ENCODE data around the gene ZBTB18. TPM values are rescaled to one million over a fixed set of nuclear protein-coding genes. Genes with fewer than 3 reads are reported as not detected.

The ZBTB18 gene
- total and polyA plus RNA-seq, 2 experiments from 2014 or later = 1.2 to 10.9 TPM

DNA sequence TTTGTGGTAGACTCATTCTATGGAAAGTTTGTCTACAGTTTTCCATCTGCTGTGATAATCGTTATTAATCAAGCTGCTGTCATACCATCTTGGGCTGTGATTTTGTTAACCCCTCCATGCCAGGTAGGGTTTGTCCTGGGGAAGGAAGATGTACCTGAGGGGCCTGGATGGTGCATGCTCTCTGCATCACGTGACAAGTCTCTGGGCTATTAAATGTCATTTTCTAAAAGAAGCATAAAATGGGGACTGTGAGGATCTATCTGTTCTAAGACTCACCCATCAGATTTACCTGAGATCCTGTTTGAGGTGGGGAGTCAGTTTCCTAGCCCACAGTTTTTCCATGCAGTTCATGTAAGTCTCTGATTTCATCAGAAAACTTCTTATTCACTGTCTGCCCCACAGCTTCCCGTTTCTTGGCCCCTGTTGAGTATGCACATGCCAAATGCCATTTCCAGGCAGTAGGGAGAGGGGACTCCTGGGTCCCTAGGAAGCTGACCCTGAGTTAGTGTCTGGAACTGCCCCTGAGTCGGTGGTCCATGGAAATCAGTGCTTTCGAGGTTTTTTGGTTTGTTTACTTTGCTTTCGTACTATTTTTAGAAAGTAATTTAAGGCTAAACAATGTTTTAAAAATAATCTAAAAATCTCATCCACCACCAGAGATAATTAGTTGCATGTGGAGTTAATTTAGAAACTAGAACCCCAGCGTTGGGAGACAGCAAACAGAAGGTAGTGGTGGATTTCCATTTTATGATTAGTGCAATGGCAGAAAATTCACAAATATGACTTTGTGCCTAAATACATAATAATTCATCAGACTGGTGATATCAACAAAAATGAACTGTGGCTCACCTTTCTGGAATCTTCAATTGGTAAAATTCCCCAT lies 46.7 kb downstream of the ZBTB18 start:
- Histone ChIP-seq H3K79me2 (no peaks in the 10 kb centered on the region), H3K27me3 (no peaks in the 10 kb centered on the region), H3K9me3 (ENCODE audit: low read depth) (no peaks in the 10 kb centered on the region), H2AFZ (no peak overlapping the region), H3K36me3 (replicated peaks; ENCODE audit: insufficient read depth, low read depth) (no peaks in the 10 kb centered on the region), H3K4me1 (ENCODE audit: insufficient read depth) (peaks cover under 1% of the 10 kb centered on the region), H4K20me1 (ENCODE audit: insufficient read depth, poor library complexity, severe bottlenecking) (no peaks in the 10 kb centered on the region), H3K9me2 (replicated peaks; ENCODE audit: insufficient read depth) (no peaks in the 10 kb centered on the region), H3K4me3 (no peak overlapping the region), H3K27ac (no peak overlapping the region), H3K4me2 (no peak overlapping the region)
- no peak for DNase-seq (ENCODE audit: low spot score)
- WGBS (ENCODE audit: low lambda C conversion rate, missing lambda C conversion rate) = 63% methylated on average over 7 of the region's 7 CpGs
- no peak for TF ChIP-seq CTCF (IDR thresholded peaks at IDR 0.05; ENCODE audit: poor library complexity)
- no peak for TF ChIP-seq EZH2phosphoT487 (IDR thresholded peaks at IDR 0.05; ENCODE audit: low read depth, severe bottlenecking, unreplicated experiment)
- TF ChIP-seq EZH2 (IDR thresholded peaks at IDR 0.05; ENCODE audit: borderline replicate concordance) = no peak

GRCh38 chr1:244099258-244099930 lies 48.3 kb downstream of the ZBTB18 start:
- Histone ChIP-seq H3K9me3 (ENCODE audit: low read depth) (no peaks in the 10 kb centered on the region), H3K79me2 (no peaks in the 10 kb centered on the region), H3K4me3 (no peak overlapping the region), H2AFZ (no peak overlapping the region), H3K4me1 (ENCODE audit: insufficient read depth) (peaks cover 7% of the 10 kb centered on the region), H3K27ac (no peak overlapping the region), H4K20me1 (ENCODE audit: insufficient read depth, poor library complexity, severe bottlenecking) (no peaks in the 10 kb centered on the region), H3K4me2 (no peak overlapping the region), H3K9me2 (replicated peaks; ENCODE audit: insufficient read depth) (no peaks in the 10 kb centered on the region), H3K27me3 (no peaks in the 10 kb centered on the region), H3K36me3 (replicated peaks; ENCODE audit: insufficient read depth, low read depth) (no peaks in the 10 kb centered on the region)
- no peak for TF ChIP-seq EZH2phosphoT487 (IDR thresholded peaks at IDR 0.05; ENCODE audit: low read depth, severe bottlenecking, unreplicated experiment)
- no peak for TF ChIP-seq CTCF (IDR thresholded peaks at IDR 0.05; ENCODE audit: poor library complexity)
- TF ChIP-seq EZH2 (IDR thresholded peaks at IDR 0.05; ENCODE audit: borderline replicate concordance) = no peak
- DNase-seq (ENCODE audit: low spot score) = no peak
- 93% methylated on average over 19 of the region's 19 CpGs for WGBS (ENCODE audit: low lambda C conversion rate, missing lambda C conversion rate)

DNA sequence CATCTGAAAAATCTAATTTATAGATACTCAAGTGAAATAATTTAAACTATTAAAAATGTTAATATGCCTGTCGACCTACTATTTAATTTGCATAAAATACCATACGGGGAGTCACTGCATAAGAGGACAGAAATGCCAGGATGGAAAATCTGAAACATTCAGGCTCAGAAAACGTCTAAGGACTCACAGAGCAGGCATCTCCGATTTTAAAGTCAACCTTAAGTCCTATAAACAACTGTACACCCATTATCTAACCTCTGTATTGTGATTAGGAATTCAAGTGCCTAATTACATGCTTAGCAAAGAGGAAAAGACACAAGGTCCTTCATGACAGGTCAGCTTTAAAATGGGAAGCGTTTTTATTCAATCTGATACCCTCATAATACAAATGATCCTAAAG lies 49.2 kb downstream of the ZBTB18 start:
- no peak overlapping the region for H3K4me2 ChIP-seq
- no peaks in the 10 kb centered on the region for H3K36me3 ChIP-seq (replicated peaks; ENCODE audit: insufficient read depth, low read depth)
- H2AFZ ChIP-seq = no peak overlapping the region
- no peaks in the 10 kb centered on the region for H3K9me3 ChIP-seq (ENCODE audit: low read depth)
- H4K20me1 ChIP-seq (ENCODE audit: insufficient read depth, poor library complexity, severe bottlenecking) = no peaks in the 10 kb centered on the region
- no peak overlapping the region for H3K27ac ChIP-seq
- 70% methylated on average over 5 of the region's 5 CpGs for WGBS (ENCODE audit: low lambda C conversion rate, missing lambda C conversion rate)
- H3K9me2 ChIP-seq (replicated peaks; ENCODE audit: insufficient read depth) = no peaks in the 10 kb centered on the region
- H3K27me3 ChIP-seq = no peaks in the 10 kb centered on the region
- no peak for TF ChIP-seq EZH2 (IDR thresholded peaks at IDR 0.05; ENCODE audit: borderline replicate concordance)
- TF ChIP-seq CTCF (IDR thresholded peaks at IDR 0.05; ENCODE audit: poor library complexity) = no peak
- no peak for TF ChIP-seq EZH2phosphoT487 (IDR thresholded peaks at IDR 0.05; ENCODE audit: low read depth, severe bottlenecking, unreplicated experiment)
- H3K4me3 ChIP-seq = no peak overlapping the region
- H3K4me1 ChIP-seq (ENCODE audit: insufficient read depth) = peaks cover 13% of the 10 kb centered on the region
- no peaks in the 10 kb centered on the region for H3K79me2 ChIP-seq
- no peak for DNase-seq (ENCODE audit: low spot score)

All from hepatocyte (in vitro differentiated cells).